Trophoblast cell (in vitro differentiated cells and primary cell): Measurements from ENCODE around the gene SPATA33.

Source experiments
- DNase-seq, 2 donors: peaks; one replicate each; pipeline ENCODE4 v3.0.0-alpha.2; 2016
- H2AFZ ChIP-seq: 2 replicates; pipeline ENCODE4 v1.6.1; 2013; ENCODE audit warnings: low read length, moderate library complexity, mild to moderate bottlenecking; ENCODE audit not compliant: insufficient read depth, poor library complexity
- H2AK5ac ChIP-seq: 2 replicates; pipeline ENCODE4 v1.6.1; 2013; ENCODE audit warnings: mild to moderate bottlenecking, low read length
- H2BK120ac ChIP-seq: 2 replicates; pipeline ENCODE4 v1.6.1; 2013; ENCODE audit warnings: low read length, mild to moderate bottlenecking, moderate library complexity; ENCODE audit not compliant: insufficient read depth, poor library complexity
- H2BK12ac ChIP-seq: 2 replicates; pipeline ENCODE4 v1.6.1; 2013; ENCODE audit warnings: mild to moderate bottlenecking, low read length, moderate library complexity
- H2BK5ac ChIP-seq: 2 replicates; pipeline ENCODE4 v1.6.1; 2013; ENCODE audit warnings: low read length, low read depth, moderate library complexity, mild to moderate bottlenecking; ENCODE audit not compliant: poor library complexity
- H3K14ac ChIP-seq: 2 replicates; pipeline ENCODE4 v1.6.1; 2013; ENCODE audit warnings: mild to moderate bottlenecking, low read length
- H3K18ac ChIP-seq: 2 replicates; pipeline ENCODE4 v1.6.1; 2013; ENCODE audit warnings: mild to moderate bottlenecking, low read length
- H3K23ac ChIP-seq: 2 replicates; pipeline ENCODE4 v1.6.1; 2013; ENCODE audit warnings: low read length
- H3K27ac ChIP-seq: 2 replicates; pipeline ENCODE4 v1.5.1; 2013; ENCODE audit warnings: low read depth, mild to moderate bottlenecking, inconsistent platforms, low read length, moderate library complexity
- H3K27me3 ChIP-seq: 2 replicates; pipeline ENCODE4 v1.6.1; 2013; ENCODE audit warnings: inconsistent platforms, mild to moderate bottlenecking, low read length, moderate library complexity; ENCODE audit not compliant: insufficient read depth
- H3K36me3 ChIP-seq, 2 experiments: 1 replicate in 1 of 2; 2 replicates in 1 of 2; pipeline ENCODE4 v1.6.1; 2013; ENCODE audit warnings: low read length in 2 of 2, mild to moderate bottlenecking in 2 of 2, moderate library complexity in 1 of 2; ENCODE audit not compliant: insufficient read depth in 2 of 2, control insufficient read depth in 1 of 2
- H3K4ac ChIP-seq: 2 replicates; pipeline ENCODE4 v1.6.1; 2013; ENCODE audit warnings: low read depth, mild to moderate bottlenecking, low read length, moderate library complexity
- H3K4me1 ChIP-seq, 2 experiments: 1 replicate in 1 of 2; 2 replicates in 1 of 2; pipeline ENCODE4 v1.6.1; 2013; ENCODE audit warnings: low read length in 2 of 2, mild to moderate bottlenecking in 2 of 2, moderate library complexity in 1 of 2; ENCODE audit not compliant: insufficient read depth in 2 of 2, control insufficient read depth in 1 of 2
- H3K4me2 ChIP-seq: 2 replicates; pipeline ENCODE4 v1.6.1; 2013; ENCODE audit warnings: inconsistent platforms, mild to moderate bottlenecking, low read length, moderate library complexity
- H3K4me3 ChIP-seq: 2 replicates; pipeline ENCODE4 v1.5.1; 2013; ENCODE audit warnings: mild to moderate bottlenecking, low read depth, low read length, inconsistent platforms
- H3K79me1 ChIP-seq: one replicate; pipeline ENCODE4 v1.6.1; 2013; ENCODE audit warnings: low read length
- H3K79me2 ChIP-seq: 2 replicates; pipeline ENCODE4 v1.6.1; 2013; ENCODE audit warnings: low read length, mild to moderate bottlenecking; ENCODE audit not compliant: control insufficient read depth, insufficient read depth, poor library complexity
- H3K9ac ChIP-seq: 2 replicates; pipeline ENCODE4 v1.6.1; 2013; ENCODE audit warnings: mild to moderate bottlenecking, low read length
- H3K9me3 ChIP-seq: 2 replicates; pipeline ENCODE4 v1.6.1; 2013; ENCODE audit warnings: low read depth, mild to moderate bottlenecking, control low read depth, inconsistent platforms, low read length; ENCODE audit not compliant: insufficient read depth
- H4K12ac ChIP-seq: 2 replicates; pipeline ENCODE4 v1.6.1; 2013; ENCODE audit warnings: low read depth, mild to moderate bottlenecking, low read length, moderate library complexity
- H4K8ac ChIP-seq: 2 replicates; pipeline ENCODE4 v1.6.1; 2013; ENCODE audit warnings: low read depth, mild to moderate bottlenecking, low read length, moderate library complexity
- H4K91ac ChIP-seq: one replicate; pipeline ENCODE4 v1.6.1; 2013; ENCODE audit warnings: low read depth, mild to moderate bottlenecking, low read length, moderate library complexity
- WGBS: extraction: QIAGEN DNeasy Blood & Tissue Kit; methylation state at CpG from one replicate; pipeline ENCODE4 v1.1.7; 2013; ENCODE audit warnings: missing lambda C conversion rate; ENCODE audit not compliant: insufficient read length, insufficient coverage; ENCODE audit errors: extremely low coverage; 5-methylcytosine and 5-hydroxymethylcytosine counted together

Gene SPATA33

DNA sequence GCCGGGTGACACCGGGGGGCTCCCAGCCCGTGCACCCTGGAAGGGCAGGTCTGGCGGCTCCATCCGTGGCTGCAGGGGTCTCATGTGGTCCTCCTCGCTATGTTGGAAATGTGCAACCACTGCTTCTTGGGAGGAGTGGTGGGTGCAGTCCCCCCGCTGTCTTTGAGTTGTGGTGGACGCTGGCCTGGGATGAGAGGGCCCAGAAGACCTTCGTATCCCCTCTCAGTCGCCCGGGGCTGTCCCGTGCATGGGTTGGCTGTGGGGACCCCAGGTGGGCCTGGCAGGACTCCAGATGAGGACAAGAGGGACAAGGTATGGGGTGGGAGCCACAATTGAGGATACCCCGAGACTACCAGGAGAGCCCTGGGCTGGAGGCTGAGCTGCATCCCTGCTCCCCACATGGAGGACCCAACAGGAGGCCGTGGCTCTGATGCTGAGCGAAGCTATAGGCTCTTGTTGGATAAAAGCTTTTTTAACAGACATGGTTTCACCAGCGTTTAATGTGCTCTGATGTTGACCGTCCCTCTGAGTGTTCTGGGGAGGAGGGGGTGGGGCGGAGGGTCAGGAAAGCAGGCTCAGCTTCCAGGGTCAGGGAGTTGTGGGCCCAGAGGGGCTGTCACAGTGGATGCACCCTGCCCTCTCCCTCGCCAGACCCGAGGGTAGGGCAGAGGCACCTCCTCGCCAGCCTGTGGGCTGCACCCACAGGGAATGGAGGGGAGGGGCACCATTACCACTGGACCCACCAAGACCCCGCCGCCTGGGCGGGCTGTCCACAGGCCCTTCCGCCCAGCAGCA lies 38.4 kb downstream of the SPATA33 start:
- no peak overlapping the region for H3K9ac ChIP-seq
- H3K27ac ChIP-seq, result no peak overlapping the region
- no peak overlapping the region for H3K18ac ChIP-seq
- WGBS, result no CpG with 5 or more reads among the region's 25 CpGs
- no peak for DNase-seq
- no peak overlapping the region for H2BK5ac ChIP-seq
- peaks cover 11 to 12% of the 10 kb centered on the region in 2 experiments for H3K4me1 ChIP-seq
- H3K23ac ChIP-seq, result no peak overlapping the region
- H3K4ac ChIP-seq, result no peak overlapping the region
- H4K91ac ChIP-seq, result no peak overlapping the region
- peaks cover 2% of the 10 kb centered on the region for H3K9me3 ChIP-seq
- H4K12ac ChIP-seq, result no peak overlapping the region
- H2BK12ac ChIP-seq, result no peak overlapping the region
- H3K79me2 ChIP-seq, result peaks cover 2% of the 10 kb centered on the region
- H3K36me3 ChIP-seq, result peaks cover 62 to 66% of the 10 kb centered on the region in 2 experiments
- no peak overlapping the region for H3K14ac ChIP-seq
- no peak overlapping the region for H3K4me2 ChIP-seq
- no peak overlapping the region for H2AK5ac ChIP-seq
- peaks cover 8% of the 10 kb centered on the region for H3K79me1 ChIP-seq
- no peak overlapping the region for H2BK120ac ChIP-seq
- no peak overlapping the region for H2AFZ ChIP-seq
- no peaks in the 10 kb centered on the region for H3K27me3 ChIP-seq
- H3K4me3 ChIP-seq, result no peak overlapping the region
- H4K8ac ChIP-seq, result no peak overlapping the region

DNA sequence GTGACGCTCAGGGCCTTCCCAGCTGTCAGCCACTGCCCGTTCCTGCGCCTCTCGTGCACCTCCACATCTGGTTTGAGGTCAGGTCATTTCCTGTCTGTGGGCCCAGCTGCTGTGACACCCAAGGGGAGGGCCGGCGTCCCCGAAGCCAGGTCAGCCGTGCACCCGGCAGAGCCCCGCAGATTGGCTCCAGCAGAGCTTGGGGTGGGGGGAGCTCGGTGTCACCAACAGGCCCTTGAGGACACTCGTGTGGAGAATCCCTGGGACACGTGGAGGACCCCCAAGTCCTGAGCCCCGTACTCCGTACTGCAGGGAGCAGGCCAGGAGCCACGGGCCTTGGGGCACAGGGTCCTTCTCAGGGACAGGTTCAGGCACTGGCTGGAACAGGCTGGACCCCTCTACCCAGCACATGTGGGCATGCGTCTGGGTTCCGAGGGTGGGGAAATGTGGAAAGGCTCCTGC lies 39.1 kb downstream of the SPATA33 start:
- Histone ChIP-seq H3K18ac (no peak overlapping the region), H3K4ac (no peak overlapping the region), H3K79me1 (peaks cover 11% of the 10 kb centered on the region), H2AK5ac (no peak overlapping the region), H3K9me3 (peaks cover 2% of the 10 kb centered on the region), H4K12ac (no peak overlapping the region), H3K27me3 (no peaks in the 10 kb centered on the region), H3K9ac (no peak overlapping the region), H3K4me3 (no peak overlapping the region), H3K14ac (no peak overlapping the region), H3K79me2 (peaks cover 2% of the 10 kb centered on the region), H3K23ac (no peak overlapping the region), H2BK120ac (no peak overlapping the region), H3K4me1 (peaks cover 11 to 12% of the 10 kb centered on the region in 2 experiments), H4K91ac (no peak overlapping the region), H4K8ac (no peak overlapping the region), H2BK5ac (no peak overlapping the region), H3K4me2 (no peak overlapping the region), H3K27ac (no peak overlapping the region), H3K36me3 (peaks cover 56 to 61% of the 10 kb centered on the region in 2 experiments), H2BK12ac (no peak overlapping the region), H2AFZ (no peak overlapping the region)
- DNase-seq, result no peak
- no CpG with 5 or more reads among the region's 18 CpGs for WGBS

DNA sequence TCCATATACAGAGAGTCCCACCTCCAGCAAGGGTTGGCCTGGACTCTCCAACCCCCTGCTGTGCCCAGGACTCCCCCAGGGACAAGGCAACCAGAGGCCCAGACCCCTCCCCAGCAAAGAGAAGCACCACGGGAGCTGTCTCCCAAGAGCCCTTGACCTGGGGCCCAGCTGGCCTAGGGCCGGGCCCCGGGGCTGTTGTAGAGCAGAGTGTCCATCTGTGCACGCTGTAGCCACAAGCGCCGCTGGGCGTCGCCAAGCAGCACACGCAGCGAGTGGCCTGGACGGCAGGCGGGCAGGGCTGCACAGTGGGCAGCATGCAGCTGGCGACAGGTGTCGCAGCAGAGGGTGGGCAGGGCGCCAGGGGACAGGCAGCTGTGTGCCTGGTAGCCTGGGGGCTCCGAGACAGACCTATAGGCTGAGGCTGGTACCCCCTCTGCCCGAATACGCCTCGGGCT lies 39.6 kb downstream of the SPATA33 start:
- Histone ChIP-seq H2BK12ac (no peak overlapping the region), H3K4ac (no peak overlapping the region), H2AFZ (no peak overlapping the region), H4K12ac (no peak overlapping the region), H3K14ac (no peak overlapping the region), H2BK5ac (no peak overlapping the region), H2AK5ac (no peak overlapping the region), H3K9me3 (peaks cover 2% of the 10 kb centered on the region), H3K23ac (no peak overlapping the region), H3K79me2 (peaks cover 2% of the 10 kb centered on the region), H3K18ac (no peak overlapping the region), H3K4me3 (no peak overlapping the region), H4K8ac (no peak overlapping the region), H3K27me3 (no peaks in the 10 kb centered on the region), H3K27ac (no peak overlapping the region), H3K79me1 (peaks cover 11% of the 10 kb centered on the region), H4K91ac (no peak overlapping the region), H3K36me3 (peaks cover 51 to 56% of the 10 kb centered on the region in 2 experiments), H3K4me2 (no peak overlapping the region), H2BK120ac (no peak overlapping the region), H3K4me1 (peaks cover 12 to 13% of the 10 kb centered on the region in 2 experiments), H3K9ac (no peak overlapping the region)
- DNase-seq, result no peak
- no CpG with 5 or more reads among the region's 19 CpGs for WGBS

DNA sequence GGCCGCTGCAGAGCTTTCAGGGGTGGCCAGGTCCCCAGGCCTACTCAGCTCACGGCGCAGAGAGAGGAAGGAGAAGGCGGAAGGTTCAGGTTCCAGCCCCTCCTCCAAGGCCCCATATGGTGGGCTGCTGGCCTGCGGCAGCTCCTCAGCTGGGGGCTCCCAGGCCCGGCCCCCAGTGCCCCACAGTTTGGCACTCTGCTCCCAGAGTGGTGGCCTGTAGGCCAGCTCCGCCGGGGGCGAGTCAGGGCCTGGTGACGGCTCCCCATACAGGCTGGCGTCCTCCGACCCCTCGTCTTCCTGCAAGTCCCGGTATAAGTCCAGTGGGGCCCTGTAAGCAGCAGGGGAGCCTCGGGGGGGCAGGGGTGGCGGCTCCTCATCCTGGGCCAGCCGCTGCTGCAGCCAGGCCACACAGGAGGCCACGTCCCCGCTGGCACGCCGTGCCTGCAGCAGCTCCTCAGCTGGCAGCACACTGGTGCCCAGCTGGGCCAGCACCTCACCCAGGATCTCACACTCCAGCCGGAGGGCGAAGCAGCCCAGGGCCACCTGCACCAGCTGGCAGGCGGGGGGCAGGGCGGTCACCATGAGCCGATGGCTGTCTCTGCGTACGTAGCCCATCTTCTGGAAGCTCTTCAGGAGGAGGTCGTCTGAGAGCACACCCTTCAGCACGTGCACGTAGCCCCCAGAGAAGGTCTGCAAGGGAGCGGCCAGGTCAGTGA lies 40.1 kb downstream of the SPATA33 start:
- H3K9me3 ChIP-seq, result peaks cover 2% of the 10 kb centered on the region
- peaks cover 13 to 14% of the 10 kb centered on the region in 2 experiments for H3K4me1 ChIP-seq
- no peak overlapping the region for H3K4me2 ChIP-seq
- no peak overlapping the region for H2AK5ac ChIP-seq
- H3K23ac ChIP-seq, result no peak overlapping the region
- H3K36me3 ChIP-seq, result peaks cover 48 to 50% of the 10 kb centered on the region in 2 experiments
- no peak overlapping the region for H3K9ac ChIP-seq
- H4K8ac ChIP-seq, result no peak overlapping the region
- no peak overlapping the region for H2BK120ac ChIP-seq
- H4K91ac ChIP-seq, result no peak overlapping the region
- H3K79me2 ChIP-seq, result peaks cover 2% of the 10 kb centered on the region
- DNase-seq, result no peak
- H3K79me1 ChIP-seq, result peaks cover 11% of the 10 kb centered on the region
- no peak overlapping the region for H2AFZ ChIP-seq
- H3K4me3 ChIP-seq, result no peak overlapping the region
- WGBS, result no CpG with 5 or more reads among the region's 32 CpGs
- no peak overlapping the region for H3K4ac ChIP-seq
- H3K14ac ChIP-seq, result no peak overlapping the region
- H3K27ac ChIP-seq, result no peak overlapping the region
- H3K27me3 ChIP-seq, result no peaks in the 10 kb centered on the region
- H2BK5ac ChIP-seq, result no peak overlapping the region
- no peak overlapping the region for H2BK12ac ChIP-seq
- no peak overlapping the region for H4K12ac ChIP-seq
- no peak overlapping the region for H3K18ac ChIP-seq
